GM21515 (cell line): ENCODE results near the gene UBE2J2.

Experiments used
- ATAC-seq: cut with Tn5 transposase; IDR thresholded peaks from one replicate; pipeline ENCODE4 v1.9.1; 2021; ENCODE audit not compliant: unreplicated experiment

Gene UBE2J2

GRCh38 chr1:1215881-1216605 is 57.6 kb downstream of the UBE2J2 start:
- ATAC-seq, result no peak

DNA sequence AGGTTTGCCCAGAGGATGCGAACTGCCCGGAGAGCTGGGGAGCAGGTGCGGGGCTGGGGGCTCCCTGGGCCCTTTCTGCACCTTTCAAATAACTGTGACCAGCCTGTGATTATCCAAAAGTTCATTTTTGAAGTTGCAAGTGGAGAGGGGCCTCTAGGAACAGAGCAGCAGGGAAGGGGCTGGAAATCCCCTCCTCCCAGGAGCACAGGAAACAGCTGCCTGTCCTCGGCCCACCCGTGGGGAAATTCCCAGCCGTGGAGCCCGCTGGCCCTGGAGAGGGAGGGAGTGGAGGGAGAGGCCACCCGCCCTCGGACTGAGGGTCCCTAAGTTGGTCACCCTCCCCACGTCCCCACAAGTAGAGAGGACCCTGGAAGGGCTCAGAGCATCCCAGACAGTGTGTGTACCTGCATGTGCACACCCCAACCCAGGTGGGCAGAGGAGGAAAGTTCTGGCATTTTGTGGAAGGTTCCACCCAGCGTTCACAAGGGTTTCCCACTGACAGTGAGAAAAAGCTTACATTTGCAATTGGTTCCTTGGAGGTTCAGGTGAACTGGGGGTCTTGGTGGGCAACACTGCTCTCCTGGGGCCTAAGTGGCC is 58.5 kb downstream of the UBE2J2 start:
- ATAC-seq, result no peak

DNA sequence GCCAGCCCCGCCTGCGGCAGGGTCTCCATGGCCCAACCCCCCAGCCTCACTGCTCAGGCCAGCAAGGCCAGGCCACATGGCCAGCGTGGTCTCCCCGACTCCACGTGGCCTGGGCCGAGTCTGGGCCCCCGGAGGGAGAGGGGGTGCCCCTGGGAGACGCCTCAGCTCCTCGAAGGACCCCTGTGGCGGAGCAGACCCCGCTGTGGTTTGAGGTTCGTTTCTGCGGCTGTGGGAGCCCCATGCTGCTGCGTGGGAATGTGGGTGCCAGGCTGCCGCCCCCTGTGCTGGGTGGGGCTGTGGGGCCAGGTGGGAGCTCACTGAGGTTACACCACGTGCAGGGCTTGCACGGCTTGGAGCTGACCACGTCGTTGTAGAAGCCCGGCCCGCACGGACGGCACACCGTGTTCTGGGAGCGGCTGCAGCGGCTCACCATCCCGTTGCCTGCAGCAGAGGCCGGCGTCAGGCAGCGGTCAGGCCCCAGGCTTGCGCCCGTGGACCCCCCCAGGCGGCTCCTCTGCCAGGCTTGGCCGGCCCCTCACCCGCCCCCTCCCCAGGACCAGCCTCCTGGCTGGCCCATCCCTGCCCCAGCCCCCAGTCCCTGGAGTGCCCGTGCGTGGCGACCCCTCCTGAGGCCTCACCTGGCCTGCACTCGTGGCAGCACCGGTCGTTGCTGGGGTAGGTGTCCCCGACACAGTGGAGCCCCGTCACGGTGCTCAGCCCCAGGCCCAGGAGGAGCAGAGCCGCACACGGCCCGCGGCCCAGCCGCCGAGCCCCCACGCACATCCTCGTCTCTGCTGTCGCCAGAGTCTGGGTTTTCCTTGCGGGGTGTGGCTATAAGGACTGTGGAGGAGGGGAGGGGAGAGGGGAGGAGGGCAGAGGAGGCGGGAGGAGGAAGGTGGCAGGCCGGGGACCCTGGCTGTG is 60.0 kb downstream of the UBE2J2 start, which contains the start of gene TNFRSF4:
Gene TNFRSF4, minus strand, starts transcription at position 809 of the 921 bp plus-strand sequence. Its CDS starts 26 bp downstream, at position 783.
- no peak for ATAC-seq

GRCh38 chr1:1212780-1213344 is 60.8 kb downstream of the UBE2J2 start:
- ATAC-seq, result no peak

- no peak for ATAC-seq
Measured at GRCh38 chr1:1211541-1212441, 61.9 kb downstream of the UBE2J2 start.

DNA sequence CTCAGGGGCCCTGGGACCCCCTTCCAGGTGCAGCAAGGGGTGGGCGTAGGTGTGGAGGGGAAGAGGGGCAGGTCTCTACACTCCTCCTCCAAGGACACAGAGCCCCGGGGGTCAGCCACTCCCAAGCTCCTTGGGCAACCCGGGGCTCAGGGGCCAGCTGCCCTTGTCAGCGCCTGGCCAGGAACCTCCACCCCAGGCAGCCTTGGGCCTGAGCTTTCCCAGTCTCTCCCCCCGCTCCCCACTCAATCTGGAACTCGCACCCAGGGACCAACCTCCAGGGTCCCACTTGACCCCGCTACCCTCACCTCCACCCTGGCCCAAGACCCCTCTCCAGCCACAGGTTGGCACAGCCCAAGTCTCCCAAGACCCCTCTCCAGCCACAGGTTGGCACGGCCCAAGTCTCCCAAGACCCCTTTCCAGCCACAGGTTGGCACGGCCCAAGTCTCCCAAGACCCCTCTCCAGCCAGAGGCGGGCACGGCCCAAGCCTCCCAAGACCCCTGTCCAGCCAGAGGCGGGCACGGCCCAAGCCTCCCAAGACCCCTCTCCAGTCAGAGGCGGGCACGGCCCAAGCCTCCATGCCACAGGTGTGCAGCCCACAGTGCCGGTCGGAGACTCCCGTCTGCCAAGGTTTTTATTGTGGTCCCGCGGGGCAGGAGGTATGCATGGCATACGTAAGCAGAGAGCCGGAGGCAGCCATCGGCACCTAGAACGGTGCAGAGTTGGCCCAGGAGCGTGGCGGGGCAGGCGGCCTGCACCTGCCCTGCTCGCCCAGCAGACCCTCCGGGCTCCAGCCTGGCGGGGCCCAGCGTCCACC is 62.7 kb downstream of the UBE2J2 start:
- no peak for ATAC-seq

- ATAC-seq, result no peak
Measured at GRCh38 chr1:1208713-1209433, 64.8 kb downstream of the UBE2J2 start.

- no peak for ATAC-seq
Measured at GRCh38 chr1:1207571-1207892, 66.1 kb downstream of the UBE2J2 start.

DNA sequence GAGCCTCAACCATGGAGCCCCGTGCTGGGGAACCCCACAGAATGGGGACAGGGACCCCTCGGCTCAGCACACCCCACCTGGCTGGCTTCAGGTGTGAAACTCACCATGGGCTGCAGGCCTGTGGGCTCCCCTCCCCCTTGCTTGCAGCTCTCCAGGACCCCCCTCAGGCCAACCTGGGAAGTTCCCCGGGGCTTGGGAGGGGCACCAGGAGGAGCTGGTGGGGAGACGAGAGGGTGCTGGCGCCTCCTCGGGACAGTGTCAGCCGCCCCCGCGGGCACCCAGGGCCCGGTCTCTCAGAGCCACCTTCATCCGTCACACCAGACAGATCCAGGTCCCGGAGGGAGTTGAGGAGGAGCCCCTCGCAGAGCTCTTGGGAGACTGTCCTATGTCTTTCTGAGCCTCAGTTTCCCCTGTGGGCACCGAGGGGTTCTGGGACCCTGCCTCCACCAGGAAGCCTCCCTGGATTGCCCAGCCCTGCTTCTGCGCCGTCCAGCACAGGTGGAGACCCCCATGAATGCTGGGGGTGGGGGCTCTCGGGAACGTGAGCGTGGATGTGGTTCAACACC is 66.6 kb downstream of the UBE2J2 start:
- ATAC-seq, result no peak

- no peak for ATAC-seq
Measured at GRCh38 chr1:1206376-1206965, 67.2 kb downstream of the UBE2J2 start, which contains the start of gene TNFRSF18. Gene TNFRSF18 (minus strand): TSS chr1:1206592. CDS start chr1:1206571, 21 bp downstream.

DNA sequence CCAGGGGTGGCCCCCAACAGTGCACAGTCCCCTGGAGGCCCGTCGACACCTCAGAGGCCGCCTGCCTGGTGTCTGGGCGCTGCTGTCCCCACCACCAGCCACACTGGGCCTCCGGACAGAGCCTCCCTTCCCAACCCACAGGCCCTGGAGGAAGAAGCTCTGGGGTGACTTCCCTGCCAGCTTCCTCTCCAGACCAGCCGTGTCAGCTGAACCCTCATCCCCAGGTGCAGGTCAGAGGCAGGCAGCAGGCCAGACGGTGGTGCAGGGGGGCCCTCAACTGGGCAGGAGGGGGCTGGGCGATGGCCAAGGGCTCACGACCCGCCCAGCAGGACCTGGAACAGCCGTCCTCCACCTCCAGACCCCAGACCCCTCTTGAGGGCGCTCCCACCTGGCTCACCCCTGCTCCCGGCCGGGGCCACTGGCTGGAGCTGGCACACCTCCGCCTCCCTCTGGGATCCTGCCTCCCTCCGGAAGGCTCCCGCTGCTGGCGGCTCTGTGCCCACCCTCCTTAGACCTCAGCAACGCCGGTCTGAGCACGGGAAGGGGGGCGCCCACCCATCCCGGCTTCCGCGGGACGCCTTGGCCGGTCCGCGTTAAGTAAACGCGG is 67.8 kb downstream of the UBE2J2 start:
- ATAC-seq, result no peak

- ATAC-seq, result no peak
Measured at GRCh38 chr1:1204998-1205768, 68.5 kb downstream of the UBE2J2 start.

GRCh38 chr1:1204425-1204920 is 69.2 kb downstream of the UBE2J2 start:
- no peak for ATAC-seq
